HG02852 (cell line): Measurements from ENCODE around the gene INPP5D.

Source experiments
- ATAC-seq: cut with Tn5 transposase; IDR thresholded peaks from one replicate; pipeline ENCODE4 v1.9.1; 2021; ENCODE audit warnings: mild to moderate bottlenecking, moderate library complexity; ENCODE audit not compliant: unreplicated experiment

INPP5D gene

DNA sequence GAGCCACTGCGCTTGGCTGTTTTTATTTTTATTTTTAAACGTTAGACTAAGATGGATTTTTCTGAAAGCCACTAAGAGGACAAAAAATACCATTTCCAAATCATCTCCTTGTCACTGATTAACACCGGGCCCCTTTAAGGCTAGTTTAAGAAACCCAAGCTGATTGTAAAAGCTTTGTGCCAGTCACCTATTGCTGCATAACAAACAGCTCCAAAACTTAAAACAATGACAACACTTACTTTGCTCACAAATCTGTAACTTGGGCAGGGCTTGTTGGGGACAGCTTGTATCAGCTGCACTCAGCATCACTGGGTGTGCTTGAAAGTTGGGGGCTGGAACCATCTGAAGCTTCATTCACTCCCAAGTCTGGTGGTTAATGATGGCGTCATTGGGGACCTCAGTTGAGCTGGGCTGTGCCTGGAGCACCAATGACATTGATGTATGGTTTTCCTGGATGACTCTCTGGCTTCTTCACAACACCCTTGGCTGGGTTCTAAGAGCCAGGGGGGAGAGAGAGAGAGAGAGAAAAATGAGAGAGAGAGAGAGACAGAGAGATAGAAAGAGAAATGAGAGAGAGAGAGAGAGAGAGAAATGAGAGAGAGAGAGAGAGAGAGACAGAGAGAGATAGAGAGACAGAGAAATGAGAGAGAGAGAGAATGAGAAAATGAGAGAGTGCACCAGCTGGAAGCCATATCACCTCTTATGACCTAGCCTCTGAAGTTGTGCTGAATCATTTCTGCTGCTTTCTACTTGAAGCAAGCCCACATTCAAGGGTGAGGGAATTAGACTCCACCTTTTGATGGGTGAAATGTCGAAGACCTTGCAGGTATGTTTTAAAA is 165.3 kb downstream of the INPP5D start:
- no peak for ATAC-seq

DNA sequence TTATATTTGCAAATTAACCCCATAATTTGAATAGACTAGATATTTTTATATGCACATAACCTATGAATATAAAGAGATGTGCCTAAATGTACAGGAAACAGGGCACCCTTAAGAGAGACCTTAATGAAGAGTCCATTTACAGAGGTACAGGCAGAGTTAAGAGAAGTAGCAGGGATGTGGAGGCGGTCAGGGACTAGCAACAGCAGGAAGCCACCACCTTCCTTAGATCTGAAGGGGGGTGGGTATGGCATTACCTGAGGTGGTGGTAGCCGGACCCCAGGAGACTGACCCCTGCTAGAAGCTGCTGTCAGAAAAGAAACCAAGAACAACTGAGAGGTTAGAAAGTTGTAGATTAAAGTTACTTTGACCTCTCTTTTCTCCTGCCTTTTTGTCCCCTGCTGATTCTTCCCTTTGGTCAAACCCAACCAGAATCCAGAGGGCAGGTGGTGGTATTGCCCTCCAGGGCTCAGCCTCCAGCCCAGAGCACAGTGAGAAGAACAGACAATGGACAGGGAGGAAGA is 166.4 kb downstream of the INPP5D start:
- no peak for ATAC-seq

DNA sequence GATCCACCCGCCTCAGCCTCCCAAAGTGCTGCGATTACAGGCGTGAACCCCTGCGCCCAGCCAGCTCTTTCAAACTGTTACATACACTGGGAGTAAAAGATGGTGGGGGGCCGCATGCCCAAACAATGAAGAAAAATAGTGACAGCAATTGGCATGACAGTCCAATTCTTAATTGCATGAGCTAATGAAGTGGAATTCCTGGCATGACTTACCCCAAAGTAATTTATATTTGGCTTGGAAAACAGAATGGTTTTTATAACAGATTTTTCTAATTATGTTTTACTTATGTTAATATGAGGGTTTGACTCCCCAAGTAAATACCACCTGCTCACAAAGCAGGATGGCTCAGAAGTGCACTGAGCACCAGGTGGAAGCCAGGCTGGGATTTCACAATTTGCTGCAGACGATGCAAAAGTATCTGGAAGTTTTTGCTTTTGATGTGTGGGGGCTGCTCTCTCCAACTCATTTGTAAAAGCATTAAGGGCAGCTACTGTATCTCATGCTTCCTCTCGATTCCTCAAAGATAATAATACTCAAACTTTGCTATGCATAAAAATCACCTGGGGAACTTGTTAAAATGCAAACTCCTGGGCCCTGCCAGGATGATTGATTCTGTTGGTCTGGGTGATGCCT is 167.3 kb downstream of the INPP5D start:
- no peak for ATAC-seq

DNA sequence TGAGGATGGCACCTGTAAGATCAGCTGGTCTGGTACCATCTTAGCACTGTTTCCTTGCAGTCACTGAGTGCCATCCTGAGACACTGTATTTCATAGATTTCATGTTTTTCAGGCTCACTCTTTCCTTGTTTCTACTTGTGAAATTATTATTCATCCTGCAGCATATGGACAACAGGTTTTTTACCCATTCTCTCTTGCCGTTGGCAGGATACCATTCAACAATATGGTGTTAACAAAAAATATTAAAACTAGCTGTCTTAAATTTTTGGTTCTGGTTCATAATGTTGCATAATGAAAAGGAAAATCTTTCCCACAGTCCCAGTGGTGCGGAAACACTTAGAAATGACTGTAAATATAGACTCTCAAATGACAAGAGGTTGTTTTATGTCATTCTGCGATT is 168.2 kb downstream of the INPP5D start:
- no peak for ATAC-seq

DNA sequence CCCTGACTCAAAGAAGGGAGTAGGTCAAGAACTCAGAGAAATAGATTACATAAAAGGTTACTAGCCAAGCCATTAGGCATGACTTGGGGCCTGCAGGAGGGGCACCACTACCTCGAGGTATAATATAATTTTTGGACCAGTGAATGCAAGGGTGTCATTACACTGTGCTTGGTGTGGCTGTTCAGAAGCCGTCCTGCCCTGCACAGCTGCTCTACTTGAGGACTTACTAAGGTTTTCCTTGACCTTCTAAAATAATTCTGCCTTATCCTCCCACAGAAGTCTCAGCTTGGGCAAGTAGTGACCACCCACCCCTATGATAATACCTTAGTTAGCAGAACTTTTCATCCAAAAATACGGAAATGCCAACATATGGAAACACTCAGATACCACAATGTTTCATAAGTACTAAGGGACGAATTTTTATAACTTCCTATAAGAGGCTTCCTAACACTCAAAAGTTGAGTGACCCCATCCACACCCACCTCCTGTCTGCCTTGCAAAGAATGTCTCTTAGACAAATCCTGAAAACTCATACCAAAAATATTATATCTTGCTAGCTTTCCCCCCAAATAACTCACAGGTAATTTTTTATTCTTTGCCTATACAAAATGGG is 173.6 kb downstream of the INPP5D start:
- ATAC-seq: no peak

DNA sequence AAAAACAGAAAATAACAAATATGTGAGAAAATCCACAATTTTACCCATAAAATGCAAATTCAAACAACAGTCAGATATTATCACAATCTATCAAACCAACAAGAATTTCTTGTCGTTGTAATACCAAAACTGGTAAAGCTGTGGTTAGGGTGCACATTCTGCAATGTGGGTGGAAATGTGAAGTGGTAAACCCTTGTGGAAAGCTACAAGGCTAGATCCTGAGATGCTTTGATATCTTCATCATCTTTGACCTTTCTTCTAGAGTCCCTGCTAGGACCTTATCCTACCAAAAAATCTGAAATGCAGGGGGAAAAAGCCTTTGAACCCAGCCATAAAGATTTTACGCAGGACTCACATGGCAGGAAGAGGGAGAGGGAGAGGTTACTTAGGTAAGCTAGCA is 174.1 kb downstream of the INPP5D start:
- no peak for ATAC-seq

DNA sequence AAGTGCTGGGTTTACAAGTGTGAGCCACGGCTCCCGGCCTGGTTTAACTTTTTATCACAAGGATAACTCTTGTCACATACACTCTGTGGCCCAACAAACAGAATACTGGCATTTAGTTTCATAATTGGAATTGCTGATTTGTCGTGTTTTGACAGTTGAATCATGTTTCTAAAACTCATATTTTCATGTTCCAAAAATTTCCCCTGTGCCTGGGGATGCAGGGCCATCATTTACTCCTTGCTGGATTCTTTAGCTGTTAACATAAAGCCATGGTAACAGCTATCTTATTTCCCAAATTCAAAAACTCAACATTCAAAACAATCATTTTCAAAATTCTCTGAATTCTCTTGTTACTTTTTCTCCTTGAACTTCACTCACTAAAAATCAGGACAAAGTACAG is 174.9 kb downstream of the INPP5D start:
- ATAC-seq: no peak

DNA sequence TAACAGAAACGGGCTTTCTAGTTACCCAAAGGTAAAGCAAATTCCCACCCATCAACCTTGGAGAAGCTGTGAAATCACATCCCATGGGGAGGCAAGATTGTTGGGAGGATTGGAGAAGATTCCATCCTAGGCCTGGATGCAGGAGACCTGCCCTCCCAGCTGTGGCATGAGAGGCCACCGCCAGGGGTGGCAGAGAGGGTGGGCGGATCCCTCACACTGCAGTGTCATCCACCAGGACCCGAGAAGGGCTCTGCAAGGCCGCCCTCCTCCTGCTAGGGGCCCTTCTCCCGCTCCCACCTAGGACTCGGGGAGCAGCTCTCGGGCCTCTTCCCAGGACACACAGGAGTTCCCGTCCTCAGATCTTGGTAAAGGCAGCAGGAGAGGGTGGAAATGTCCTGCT is 175.8 kb downstream of the INPP5D start:
- no peak for ATAC-seq

DNA sequence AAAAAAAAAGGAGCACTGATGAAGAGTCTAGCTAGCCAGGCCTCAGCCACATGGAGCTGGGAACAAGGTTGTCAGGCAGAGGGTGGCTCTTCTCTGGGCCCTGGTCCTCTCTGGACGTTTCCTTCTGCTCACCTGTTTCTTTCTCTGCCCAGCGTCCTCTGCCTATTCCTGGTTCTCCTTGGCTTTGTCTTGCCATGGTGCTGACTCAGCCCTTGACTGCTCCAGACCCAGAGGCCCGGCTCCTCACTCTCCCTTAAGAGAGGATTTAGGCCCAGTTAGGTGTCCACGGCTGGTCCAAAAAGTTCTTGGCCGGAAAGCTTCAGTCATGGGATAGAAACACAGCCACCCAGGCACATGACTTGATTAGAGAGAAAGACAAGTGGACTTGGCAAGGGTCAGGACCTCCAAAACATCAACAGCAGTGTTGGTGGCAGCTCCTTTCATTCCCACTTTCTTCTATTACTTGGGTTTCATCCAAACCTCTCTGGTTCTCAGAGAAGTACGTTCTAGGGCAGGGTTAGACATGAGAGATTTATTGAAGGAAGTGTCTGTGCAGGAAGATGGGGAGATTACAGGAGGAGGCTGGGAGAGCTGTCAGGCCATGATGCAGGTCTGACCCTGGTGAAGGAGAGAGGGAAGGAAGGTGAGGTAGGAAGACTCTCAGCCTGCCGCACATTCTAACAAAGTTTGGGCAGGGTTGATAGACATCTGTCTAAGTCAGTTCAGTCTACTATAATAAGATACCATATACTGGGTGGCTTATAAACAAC is 176.9 kb downstream of the INPP5D start:
- ATAC-seq: no peak

DNA sequence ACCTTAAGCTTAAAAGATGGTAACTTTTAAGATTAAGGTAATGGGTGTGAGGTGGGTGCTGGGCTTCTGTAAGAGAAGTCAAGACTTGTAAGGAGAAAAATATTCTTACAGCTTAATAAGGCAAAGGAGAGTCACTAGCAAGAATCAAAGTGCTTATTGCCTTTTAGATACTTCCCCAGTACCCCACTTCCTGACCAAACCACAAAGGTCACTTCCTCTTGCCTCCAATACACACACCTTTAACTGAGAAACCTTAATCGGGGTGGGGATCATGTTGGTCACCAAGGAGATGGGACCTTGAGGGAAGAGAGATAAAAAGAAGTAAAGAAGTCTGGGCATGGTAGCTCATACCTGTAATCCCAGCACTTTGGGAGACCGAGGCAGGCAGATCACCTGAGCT is 180.8 kb downstream of the INPP5D start:
- ATAC-seq: no peak

DNA sequence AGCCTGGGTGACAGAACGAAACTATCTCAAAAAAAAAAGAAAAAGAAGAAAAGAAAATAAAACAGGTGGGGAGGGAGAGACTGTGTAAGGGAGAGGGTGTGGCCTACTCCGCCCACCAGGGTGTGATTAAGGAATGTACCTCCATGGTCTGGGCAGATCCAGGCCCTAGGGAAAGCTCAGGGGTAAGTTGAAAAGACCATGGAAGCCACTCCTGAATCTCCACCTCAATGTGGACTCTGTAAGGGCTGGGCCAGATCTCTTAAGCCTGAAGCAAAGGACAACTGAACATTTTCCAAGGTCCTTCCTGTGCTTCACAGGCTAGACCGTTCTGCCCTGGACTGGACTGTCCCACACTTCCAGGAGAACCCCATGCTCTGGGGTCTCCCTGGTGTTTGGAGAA is 181.7 kb downstream of the INPP5D start:
- ATAC-seq: no peak

DNA sequence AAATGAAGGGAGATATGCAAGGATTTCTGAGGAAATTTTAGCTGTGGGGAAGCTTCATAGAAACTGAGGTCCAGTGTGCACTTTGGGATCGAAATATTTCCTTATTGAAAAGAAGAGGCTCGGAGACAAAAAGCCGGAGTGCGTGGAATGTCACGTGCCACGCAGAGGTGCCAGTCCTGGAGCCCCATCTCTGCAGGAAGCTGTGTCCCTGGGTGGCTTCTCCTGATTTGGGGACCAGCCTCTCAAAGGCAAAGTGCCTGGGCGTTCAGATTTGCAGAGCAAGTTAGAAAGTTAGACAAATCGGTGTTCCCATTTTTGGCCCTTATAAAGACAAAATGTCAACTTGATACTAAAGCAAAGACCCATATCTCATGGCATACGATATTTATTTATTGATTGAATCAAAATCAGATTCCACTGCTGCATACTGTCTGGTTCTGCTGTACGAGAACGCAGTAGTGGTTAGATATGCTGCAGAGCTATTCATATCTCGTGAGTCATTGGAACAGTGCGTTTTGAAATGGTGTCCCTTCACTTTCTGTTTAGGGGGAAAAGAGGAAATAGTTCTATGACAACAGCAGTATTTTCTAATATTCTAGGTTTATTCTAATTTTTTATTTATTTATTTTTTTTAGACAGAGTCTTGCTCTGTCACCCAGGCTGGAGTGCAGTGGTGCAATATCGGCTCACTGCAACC is 182.2 kb downstream of the INPP5D start:
- ATAC-seq: no peak

DNA sequence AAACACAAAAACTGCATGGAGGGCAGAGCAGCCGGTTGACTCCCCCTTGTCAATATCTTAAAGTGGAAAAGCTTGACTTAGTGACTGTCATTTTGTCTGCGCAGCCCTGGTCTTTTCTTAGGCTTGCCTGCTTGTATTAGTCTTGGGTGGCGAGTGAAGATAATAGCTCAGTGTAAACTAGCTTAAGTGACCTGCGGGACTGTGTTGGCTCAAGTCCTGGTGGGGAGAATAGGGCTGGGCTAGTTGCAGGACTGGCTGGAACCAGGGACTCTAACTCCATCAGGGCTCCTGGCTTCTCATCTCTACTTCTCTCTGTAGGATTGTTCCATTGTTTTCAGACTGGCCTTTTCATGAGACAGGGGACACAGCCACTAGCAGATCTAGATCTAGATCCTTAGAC is 183.2 kb downstream of the INPP5D start:
- no peak for ATAC-seq

DNA sequence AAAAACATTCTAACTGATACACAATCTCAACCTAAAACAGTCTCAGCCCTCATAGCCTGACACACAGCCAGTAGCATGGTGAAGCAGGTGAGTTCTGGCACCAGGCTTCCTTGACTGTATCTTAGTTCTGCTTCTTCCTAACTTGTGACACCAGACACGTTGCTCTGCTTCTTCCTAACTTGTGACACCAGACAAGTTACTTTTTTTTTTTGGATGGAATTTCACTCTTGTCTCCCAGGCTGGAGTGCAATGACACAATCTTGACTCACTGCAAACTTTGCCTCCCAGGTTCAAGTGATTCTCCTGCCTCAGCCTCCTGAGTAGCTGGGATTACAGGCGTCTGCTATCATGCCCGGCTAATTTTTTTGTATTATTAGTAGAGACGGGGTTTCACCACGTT is 184.7 kb downstream of the INPP5D start:
- ATAC-seq: no peak

DNA sequence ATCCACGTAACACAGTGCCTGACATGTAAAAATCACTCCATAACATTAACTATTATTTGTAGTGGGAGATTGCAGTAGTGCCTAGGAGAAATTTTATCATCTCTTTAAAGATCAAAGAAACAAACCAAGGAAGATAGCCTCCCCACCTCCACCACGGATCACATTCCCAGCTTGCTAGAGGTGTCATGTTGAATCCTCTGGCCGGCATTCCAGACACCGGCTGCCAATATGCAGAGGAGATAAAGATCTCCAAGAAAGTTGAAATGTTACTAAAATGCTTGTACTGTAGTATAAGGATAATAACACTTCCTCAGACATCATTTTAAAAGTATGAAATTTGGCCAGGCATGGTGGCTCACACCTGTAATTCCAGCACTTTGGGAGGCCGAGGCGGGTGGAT is 185.3 kb downstream of the INPP5D start:
- no peak for ATAC-seq

DNA sequence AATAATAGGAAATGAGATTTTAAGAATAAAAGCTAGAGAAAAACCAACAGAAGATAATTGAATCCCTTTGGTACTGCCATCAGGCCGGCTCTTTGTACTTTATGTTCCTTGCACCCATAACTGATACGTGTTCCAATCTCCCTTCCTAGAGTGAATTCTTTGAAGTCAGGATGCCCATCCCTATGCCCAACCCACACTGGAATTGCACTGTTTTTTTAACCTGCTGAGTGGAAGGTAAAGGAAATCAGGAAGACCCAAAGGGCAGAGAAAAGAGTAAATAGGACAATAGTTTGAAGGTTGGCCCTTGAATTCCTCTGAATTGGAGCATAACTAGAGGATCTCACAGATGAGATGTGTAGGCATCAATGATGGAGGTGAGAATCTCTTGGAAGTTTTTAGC is 187.0 kb downstream of the INPP5D start:
- no peak for ATAC-seq

DNA sequence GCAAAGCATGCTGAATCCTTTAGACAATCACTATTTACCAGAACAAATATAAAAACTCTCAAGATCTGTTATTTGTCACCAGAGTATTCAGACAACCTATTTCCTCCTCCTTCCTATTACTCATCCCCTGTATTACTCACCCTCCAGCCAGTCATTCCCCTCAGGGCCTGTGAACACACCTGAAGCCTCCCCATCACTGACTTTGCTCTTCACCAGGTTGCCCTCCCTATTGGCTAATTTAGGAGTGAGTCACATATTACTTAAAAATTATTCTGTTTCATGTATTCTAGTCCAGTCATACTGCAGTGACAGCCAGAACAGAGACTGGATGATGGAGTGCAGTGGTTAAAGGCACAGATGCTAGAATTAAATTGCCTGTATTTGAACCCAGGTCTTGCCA is 187.6 kb downstream of the INPP5D start:
- ATAC-seq: no peak

DNA sequence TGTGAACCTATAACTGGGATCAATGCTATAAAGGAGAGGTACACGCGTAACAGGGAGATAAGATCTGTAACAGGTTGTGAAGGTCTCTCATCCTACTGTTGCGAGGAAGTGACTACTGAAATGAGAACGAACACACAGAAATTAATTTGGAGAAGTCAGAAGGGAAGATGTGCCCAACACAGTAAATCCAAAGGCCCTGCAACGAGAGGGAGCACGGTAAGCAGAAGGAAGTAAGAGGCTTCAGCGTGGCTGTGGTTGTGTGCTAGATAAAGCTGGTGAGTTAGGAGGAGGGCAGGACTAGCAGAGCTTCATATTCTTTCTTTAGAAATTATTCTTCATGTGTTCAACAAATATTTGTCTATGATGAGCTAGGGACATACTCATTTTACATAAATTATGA is 188.9 kb downstream of the INPP5D start:
- ATAC-seq: no peak

DNA sequence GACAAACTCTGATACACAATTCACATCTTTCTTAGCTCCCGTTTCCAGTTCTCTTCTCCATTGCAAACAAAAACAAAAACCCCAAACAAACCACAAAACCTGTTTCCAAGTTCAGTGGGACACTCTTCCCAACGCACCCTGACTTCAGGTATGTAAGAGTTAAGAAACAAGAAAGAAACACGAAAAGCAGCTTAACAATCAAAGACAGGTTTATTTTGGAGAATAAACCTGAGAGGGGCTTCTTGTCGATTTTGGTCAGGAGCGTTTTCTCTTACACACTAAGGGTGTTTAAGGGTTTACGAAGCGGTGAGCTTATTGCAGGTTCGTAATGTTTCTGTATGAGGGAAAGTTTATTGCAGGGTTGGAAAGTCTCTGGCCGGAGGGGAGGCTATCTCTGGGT is 190.4 kb downstream of the INPP5D start:
- no peak for ATAC-seq

DNA sequence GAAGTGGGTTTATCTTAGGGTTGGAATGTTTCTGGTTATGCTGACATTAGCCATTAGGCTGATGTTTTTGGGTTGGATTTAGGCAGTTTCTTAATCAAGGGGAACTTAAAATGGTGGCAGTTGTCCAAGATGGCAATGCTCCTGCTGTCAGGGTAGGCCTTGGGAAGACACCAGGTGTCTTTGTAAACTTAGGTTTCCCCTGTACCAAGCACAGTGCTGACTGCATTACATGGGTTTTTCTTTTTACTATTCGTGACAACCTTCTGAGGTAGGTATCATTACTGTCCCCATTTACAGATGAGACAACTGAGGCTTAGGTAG is 190.8 kb downstream of the INPP5D start:
- peak; percentile 24 for ATAC-seq
